ENCODE results near the gene MTSS2.

The MTSS2 gene

GRCh38 chr16:70709457-70709856, 23.6 kb upstream of the MTSS2 start:
- no peaks in the 10 kb centered on the region for H3K9me3 ChIP-seq
- no peak overlapping the region for H3K27ac ChIP-seq
- H3K4me1 ChIP-seq (ENCODE audit: control insufficient read depth in 1 of 2, insufficient read depth in 1 of 2, low read depth in 1 of 2, low read length in 1 of 2) = no peaks in the 10 kb centered on the region
- no peak overlapping the region for H3K4me3 ChIP-seq (ENCODE audit: low read depth in 1 of 2, low read length in 1 of 2)
- TF ChIP-seq, protein P1, sequence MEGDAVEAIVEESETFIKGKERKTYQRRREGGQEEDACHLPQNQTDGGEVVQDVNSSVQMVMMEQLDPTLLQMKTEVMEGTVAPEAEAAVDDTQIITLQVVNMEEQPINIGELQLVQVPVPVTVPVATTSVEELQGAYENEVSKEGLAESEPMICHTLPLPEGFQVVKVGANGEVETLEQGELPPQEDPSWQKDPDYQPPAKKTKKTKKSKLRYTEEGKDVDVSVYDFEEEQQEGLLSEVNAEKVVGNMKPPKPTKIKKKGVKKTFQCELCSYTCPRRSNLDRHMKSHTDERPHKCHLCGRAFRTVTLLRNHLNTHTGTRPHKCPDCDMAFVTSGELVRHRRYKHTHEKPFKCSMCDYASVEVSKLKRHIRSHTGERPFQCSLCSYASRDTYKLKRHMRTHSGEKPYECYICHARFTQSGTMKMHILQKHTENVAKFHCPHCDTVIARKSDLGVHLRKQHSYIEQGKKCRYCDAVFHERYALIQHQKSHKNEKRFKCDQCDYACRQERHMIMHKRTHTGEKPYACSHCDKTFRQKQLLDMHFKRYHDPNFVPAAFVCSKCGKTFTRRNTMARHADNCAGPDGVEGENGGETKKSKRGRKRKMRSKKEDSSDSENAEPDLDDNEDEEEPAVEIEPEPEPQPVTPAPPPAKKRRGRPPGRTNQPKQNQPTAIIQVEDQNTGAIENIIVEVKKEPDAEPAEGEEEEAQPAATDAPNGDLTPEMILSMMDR (IDR thresholded peaks at IDR 0.05) = no peak
- H3K36me3 ChIP-seq = peaks cover 21% of the 10 kb centered on the region
- H3K27me3 ChIP-seq = no peaks in the 10 kb centered on the region

GRCh38 chr16:70708366-70709246, 22.8 kb upstream of the MTSS2 start:
- no peak overlapping the region for H3K4me3 ChIP-seq (ENCODE audit: low read depth in 1 of 2, low read length in 1 of 2)
- no peaks in the 10 kb centered on the region for H3K4me1 ChIP-seq (ENCODE audit: control insufficient read depth in 1 of 2, insufficient read depth in 1 of 2, low read depth in 1 of 2, low read length in 1 of 2)
- no peak overlapping the region for H3K27ac ChIP-seq
- H3K9me3 ChIP-seq = no peaks in the 10 kb centered on the region
- H3K36me3 ChIP-seq = peaks cover 21% of the 10 kb centered on the region
- TF ChIP-seq, protein P1 (IDR thresholded peaks at IDR 0.05) = no peak
- H3K27me3 ChIP-seq = no peaks in the 10 kb centered on the region

GRCh38 chr16:70706948-70707465, 21.2 kb upstream of the MTSS2 start:
- no peaks in the 10 kb centered on the region for H3K27me3 ChIP-seq
- H3K4me1 ChIP-seq (ENCODE audit: control insufficient read depth in 1 of 2, insufficient read depth in 1 of 2, low read depth in 1 of 2, low read length in 1 of 2) = no peaks in the 10 kb centered on the region
- H3K36me3 ChIP-seq = peaks cover 21% of the 10 kb centered on the region
- no peak overlapping the region for H3K27ac ChIP-seq
- TF ChIP-seq, protein P1 (IDR thresholded peaks at IDR 0.05) = no peak
- H3K4me3 ChIP-seq (ENCODE audit: low read depth in 1 of 2, low read length in 1 of 2) = no peak overlapping the region
- no peaks in the 10 kb centered on the region for H3K9me3 ChIP-seq

DNA sequence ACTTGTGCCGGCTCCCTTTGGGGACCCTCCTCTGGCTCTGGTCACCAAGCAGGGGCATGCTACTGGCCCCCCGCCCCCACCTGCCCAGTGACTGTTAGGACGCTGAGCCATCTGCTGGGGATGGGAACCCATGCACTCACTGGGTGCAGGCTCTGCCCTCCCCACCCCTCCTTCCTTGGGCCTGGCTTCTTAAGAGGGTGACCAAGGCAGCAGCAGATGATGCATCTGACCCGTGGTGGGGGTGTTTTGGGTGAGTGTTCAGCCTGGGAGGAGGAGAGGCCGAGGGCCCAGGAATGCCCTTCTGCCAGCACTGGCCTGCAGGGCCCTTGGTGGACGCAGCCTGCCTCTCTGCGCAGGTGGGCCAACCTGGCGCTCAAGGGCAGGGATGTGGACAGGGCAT, 19.2 kb upstream of the MTSS2 start:
- no peaks in the 10 kb centered on the region for H3K9me3 ChIP-seq
- no peak overlapping the region for H3K4me3 ChIP-seq (ENCODE audit: low read depth in 1 of 2, low read length in 1 of 2)
- H3K36me3 ChIP-seq = peaks cover 8% of the 10 kb centered on the region
- no peaks in the 10 kb centered on the region for H3K27me3 ChIP-seq
- TF ChIP-seq, protein P1 (IDR thresholded peaks at IDR 0.05) = no peak
- H3K4me1 ChIP-seq (ENCODE audit: control insufficient read depth in 1 of 2, insufficient read depth in 1 of 2, low read depth in 1 of 2, low read length in 1 of 2) = peaks cover 11 to 16% of the 10 kb centered on the region in 2 experiments
- H3K27ac ChIP-seq = no peak overlapping the region

GRCh38 chr16:70704586-70704985, 18.7 kb upstream of the MTSS2 start:
- Histone ChIP-seq H3K27me3 (no peaks in the 10 kb centered on the region), H3K27ac (no peak overlapping the region), H3K9me3 (no peaks in the 10 kb centered on the region), H3K4me1 (ENCODE audit: control insufficient read depth in 1 of 2, insufficient read depth in 1 of 2, low read depth in 1 of 2, low read length in 1 of 2) (peaks cover 15 to 20% of the 10 kb centered on the region in 2 experiments), H3K36me3 (peaks cover 8% of the 10 kb centered on the region), H3K4me3 (ENCODE audit: low read depth in 1 of 2, low read length in 1 of 2) (no peak overlapping the region)
- TF ChIP-seq, protein P1 (IDR thresholded peaks at IDR 0.05) = no peak

Data from neutrophil (primary cell).